Measurements from ENCODE around the gene MPEG1.

MPEG1 gene

DNA sequence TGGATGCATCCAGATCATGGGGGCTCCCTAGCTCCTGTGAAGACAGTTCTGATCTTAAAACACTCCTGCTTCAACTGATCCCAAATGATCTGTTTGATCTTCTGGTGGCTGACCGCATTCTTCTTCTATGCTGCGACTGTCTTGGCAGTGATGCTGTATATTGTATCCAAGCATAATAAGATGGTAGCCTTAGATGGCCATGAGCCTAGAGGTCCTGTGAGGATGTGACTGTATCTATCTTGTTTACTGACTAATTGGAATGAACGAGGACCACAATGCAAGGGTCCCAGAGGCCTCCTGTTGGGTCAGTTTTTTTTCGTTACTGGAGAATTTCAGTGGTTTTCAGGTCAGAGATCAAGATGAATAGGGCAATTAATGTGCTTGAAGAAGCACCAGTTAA lies 7.1 kb upstream of the MPEG1 start:
- in situ Hi-C loops (cut with HindIII; ENCODE audit: low sequenced_read_pairs) = no loop called here

DNA sequence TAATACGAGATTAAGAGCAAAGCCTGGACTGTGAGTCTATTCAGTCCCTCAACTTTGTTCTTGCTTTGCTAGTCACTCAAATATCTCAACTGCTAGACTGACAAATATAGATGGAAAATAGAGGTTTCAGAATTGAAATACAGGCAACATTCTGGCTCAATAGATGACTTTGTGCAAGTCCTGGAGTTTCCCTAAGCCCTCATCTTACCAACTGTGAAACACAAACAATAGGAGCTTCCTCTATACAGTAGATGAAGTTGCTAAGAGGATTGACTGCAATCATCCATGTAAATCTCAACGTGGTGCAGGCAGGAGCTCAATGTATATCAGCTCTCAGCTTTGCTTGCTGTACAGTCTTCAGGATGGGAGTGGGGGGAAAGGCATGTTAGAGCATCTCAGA lies 6.2 kb upstream of the MPEG1 start:
- in situ Hi-C loops (cut with HindIII; ENCODE audit: low sequenced_read_pairs) = no loop called here

DNA sequence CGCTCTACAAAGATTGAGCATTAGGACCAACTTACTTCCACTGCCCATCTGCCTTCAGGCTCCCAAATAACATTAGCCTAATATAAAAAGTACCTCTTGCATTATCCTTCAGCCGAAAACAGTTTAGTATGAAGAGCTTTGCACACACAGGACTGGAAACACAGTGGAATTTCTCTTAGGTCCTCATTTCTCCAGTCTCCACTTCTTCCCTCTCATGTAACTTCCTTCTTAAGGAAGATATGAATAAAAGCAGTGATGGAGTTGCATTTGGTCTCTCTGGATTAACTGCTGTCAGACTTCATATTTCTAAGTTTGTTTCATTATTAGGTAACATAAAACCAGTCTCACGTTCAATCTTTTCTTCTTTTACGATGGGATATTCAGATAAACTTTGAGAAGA lies 5.6 kb upstream of the MPEG1 start:
- in situ Hi-C loops (cut with HindIII; ENCODE audit: low sequenced_read_pairs) = no loop called here

DNA sequence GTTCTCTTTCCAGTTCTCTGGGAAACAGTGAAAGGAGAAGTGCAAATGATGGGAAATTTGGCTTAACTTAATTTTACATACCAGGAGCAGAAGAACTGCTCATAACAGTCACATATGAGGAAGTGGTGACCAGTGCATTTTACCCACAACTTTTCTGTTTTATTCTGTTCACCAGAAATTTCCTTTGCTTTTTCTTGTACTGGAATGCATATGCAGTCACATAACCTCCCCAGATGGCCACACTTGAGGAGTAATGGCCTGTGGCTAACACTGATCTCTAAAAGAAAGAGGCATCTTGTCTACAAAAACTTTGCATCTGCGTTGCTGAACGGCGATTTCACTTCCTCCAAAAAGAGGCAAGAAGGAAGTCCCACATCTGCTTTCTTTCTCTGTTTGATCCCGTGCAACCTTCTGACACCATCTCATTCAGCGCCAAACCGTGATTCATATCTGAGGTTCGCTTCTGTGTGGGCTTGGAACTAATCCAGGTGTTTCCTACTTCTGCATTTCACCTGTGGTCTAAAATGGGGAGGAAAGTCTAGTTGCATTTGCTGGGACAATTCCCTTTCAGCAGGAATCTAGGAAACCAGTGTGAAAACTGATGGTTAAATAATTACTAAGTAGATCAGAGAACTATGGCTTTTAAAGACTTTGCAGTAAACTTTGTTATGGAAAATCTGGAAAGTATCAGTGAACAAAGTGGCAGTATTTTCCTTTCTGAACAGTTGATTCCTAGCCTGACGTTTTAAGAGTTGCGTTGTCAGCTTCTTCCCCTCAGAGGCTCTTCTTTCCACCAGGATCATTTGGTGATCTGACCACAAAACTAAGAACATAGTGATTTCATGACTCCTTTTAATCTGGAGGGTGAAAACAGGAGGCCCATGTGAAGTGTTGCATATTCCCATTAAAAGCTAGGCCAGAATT lies 4.2 kb upstream of the MPEG1 start:
- in situ Hi-C loops (cut with HindIII; ENCODE audit: low sequenced_read_pairs) = no loop called here

DNA sequence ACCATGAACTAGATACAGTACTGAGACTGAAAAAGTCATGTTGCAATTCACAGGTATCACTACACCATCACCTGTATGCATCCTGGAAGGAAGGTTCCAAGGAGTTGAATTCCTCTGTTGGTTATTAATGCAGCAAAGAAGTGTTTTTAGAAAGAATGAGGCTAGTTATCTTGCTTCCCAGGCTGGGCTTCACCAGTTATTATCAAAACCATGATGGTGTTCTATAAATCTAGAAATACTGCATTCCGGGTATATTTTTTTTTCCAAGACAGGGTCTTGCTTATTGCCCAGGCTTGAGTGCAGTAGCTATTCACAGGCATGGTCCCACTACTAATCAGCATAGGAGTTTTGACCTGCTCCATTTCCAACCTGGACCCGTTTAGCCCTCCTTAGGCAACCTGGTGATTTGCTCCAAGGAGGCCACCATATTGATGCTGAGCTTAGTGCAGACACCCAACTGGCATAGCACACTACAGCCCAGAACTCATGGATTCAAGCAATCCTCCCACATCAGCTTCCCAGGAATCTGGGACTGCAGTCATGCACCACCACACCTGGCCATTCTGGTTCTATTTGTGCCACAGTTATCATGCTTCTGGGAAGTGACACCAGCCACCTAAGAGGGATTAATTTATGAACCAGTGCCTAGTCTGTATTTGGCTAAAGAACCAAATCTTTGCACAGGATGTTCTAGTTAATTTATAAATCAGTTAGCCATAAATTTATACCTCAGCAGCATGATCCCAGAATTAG lies 1.6 kb upstream of the MPEG1 start:
- in situ Hi-C loops (cut with HindIII; ENCODE audit: low sequenced_read_pairs) = no loop called here

DNA sequence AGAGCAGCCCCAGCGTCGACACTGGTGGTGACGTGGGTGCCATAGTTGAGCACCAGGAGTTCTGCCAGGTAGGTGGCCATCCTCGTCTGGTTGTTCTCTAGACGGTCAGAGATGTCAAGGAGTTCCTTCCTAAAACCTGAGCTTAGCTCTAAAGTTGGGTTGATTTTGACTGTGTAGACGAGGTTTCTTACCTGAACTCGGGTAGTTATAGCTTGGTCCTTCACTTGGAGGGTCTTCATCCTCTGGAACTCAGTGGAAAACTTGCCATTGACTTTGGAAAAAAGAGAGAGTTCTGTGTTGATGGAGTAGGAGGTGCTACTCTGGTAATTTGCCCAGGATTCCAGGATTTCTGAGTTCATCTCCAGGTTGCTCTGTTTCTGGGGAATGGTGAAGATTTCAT lies 505 bp downstream of the MPEG1 start:
- in situ Hi-C loops (cut with HindIII; ENCODE audit: low sequenced_read_pairs) = no loop called here

DNA sequence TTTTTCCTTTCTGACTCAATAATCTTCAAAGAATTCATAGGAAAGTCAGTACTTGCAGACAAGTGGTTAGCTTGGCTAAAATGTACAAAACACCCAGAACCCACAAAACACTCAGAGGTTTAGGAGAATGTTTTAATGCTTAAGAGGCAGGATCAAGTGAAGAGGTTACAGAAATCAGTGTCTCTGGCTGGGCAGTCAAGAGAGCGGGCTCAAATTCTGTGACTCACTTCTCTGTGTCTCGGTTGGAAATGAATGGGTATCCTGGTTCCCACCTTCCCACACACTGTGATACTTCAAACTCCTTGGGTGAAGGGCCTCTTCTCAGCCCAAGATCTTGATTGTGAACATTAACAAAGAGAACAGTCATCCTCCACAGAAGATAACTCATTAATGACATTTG lies 3.8 kb downstream of the MPEG1 start:
- in situ Hi-C loops (cut with HindIII; ENCODE audit: low sequenced_read_pairs) = no loop called here

DNA sequence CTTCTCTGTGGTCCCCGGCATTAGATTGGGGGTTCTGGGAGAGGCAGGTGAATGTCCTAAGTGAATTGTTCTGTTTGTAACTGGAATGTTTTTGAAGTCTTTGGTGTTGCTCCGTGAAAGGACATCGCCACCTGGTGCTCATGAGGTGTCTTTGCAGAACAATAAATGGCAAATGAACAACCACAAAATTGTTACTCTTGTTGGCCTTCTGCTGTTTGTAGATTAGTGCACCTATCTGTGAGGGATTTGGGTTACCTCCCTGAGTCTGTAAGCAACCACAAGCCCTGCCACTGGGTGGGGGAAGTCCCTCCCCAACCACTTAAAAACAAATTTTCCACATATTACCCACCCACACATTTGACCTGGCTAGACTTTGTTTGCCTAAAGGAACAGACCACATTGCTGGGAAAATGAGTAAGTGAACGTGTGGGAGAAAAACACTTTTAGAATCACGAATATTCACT lies 4.7 kb downstream of the MPEG1 start:
- in situ Hi-C loops (cut with HindIII; ENCODE audit: low sequenced_read_pairs) = no loop called here

DNA sequence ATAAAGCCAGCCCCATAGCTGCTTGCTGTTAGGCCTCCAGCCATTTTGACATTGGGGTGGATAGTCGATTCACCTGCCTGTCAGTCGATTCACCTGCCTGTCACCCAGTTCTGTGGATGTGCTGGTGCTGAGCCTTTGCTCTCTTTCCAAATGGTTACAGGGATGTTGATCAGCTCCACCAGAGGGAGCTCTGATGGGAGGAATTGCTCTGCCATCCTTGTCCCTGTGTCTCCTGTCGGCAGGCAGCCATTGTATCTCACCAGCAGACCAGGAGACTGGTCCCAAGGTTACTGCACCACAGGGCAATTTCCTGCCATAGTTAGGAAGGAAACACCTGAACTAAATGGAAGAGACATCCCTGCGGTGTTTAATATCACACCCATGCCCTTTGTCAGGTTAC lies 6.1 kb downstream of the MPEG1 start:
- in situ Hi-C loops (cut with HindIII; ENCODE audit: low sequenced_read_pairs) = no loop called here

DNA sequence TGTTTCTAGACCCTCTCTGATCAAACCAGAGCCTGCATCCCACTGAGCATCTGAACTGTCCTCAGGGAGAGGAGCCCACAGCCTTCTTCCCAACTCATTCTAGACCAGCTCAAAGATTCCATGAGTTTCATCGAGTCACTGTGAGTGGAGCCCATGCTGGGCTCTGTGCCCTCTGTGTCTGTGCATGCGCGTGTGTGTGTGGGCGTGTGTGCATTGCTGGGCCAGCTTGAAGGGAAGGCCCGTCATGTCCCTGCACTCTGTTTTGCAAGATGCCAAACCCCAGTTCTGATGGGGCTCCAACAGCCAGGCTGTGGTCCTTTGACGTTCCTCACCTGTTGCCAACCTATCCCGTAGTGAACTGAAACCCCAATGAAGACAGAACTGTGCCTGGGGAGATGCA lies 7.1 kb downstream of the MPEG1 start:
- in situ Hi-C loops (cut with HindIII; ENCODE audit: low sequenced_read_pairs) = no loop called here

DNA sequence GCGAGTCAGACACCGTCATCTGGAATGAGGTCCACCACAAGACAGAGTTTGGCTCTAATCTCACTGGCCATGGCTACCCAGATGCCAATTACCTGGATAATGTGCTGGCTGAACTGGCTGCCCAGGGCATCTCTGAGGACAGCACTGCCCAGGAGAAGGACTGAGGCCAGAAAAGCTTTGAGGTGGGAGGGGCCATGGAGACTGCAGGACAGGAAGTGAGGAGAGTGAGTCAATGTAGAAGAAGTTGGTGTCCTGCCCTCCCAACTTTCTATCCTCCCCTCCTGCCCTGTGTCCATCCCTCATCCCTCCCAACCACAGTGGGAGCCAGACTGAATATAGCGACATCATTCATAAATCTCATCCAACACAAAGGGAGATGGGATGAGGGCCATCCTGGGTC lies 8.0 kb downstream of the MPEG1 start:
- in situ Hi-C loops (cut with HindIII; ENCODE audit: low sequenced_read_pairs) = no loop called here

DNA sequence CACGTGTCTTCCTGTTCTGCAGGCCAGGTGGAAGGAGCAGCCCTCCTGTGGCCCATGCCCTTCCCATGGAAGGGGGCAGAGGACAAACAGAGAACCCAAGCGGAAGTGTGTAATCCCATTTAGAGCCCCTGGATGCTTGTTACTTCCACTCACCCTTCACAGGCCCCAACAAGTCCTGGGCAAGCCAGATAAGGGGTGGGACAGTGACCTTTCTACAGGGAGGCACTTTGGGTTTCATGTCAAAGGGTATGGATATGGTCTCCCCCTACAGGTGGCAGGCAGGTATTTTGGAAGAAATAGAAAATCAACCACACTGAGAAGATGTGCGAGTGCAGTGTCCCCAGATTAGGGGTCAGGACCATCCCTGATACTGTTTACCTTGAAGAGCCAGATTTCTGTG lies 11.4 kb downstream of the MPEG1 start:
- in situ Hi-C loops (cut with HindIII; ENCODE audit: low sequenced_read_pairs) = no loop called here

DNA sequence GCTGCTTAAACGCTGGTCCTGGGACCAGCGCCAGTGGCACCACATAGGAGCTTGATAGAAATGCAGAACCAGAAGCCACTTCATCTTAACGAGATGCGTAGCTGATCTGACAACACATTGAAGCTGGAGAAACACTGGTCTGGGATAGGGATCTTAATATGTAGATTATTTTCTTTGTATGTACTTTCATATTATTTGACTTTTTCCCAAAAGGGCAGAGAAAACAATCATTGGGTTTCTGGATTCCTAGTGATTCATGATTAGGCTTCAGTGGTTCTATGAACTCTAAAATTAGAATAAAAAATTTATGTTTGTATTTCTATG lies 12.3 kb downstream of the MPEG1 start:
- in situ Hi-C loops (cut with HindIII; ENCODE audit: low sequenced_read_pairs) = no loop called here

DNA sequence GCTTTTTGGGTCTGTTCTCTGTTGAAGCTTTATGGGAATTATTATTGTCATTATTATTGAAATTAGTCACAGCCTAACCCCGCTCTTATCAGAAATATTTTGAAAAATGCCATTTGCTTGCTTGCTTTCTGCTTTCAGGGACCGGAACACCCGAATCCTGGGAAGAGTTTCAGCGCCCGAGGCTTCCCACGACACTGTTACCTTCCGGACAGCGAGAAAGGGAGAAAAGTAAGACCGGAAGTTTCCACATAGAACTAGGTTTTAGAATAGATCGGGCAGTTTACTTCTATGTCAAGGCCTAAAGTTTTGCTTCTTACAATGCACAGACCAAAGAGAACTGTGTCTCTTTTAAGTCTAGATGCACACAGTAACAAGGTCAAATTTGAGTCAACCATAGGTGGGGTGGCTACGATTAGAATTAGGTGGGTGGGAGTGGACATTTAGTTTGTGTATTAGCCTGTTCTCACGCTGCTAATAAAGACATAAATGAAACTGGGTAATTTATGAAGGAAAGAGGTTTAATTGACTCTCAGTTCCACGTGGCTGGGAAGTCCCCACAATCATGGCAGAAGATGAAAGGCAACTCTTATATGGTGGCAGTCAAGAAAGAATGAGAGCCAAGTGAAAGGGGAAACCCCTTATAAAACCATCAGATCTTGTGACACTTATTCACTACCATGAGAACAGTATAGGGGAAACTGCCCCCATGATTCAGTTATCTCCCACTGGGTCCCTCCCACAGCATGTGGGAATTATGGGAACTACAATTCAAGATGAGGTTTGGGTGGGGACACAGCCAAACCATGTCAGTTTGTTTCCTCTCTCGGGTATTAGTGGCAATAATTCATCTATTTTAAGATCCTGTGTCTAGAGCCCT lies 12.9 kb downstream of the MPEG1 start:
- in situ Hi-C loops (cut with HindIII; ENCODE audit: low sequenced_read_pairs) = no loop called here

DNA sequence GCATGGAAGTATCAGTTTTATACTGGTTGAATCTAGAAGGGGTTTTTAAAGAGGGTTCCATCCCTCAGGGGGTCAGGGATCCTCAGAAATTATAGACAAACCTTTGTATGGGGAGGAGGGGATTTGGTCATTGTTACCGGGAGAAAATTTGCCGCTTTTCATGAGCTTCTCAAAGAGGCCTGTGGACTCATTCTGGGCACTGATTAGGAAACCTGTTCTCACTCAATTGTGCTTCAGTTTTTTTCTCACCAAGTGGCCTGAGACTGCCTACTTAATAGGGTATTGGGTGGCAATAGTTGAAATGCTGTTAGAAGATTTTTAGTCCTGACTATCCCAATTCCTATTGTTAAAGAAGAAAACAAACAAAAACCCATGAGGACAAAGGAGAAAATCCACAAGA lies 14.0 kb downstream of the MPEG1 start:
- in situ Hi-C loops (cut with HindIII; ENCODE audit: low sequenced_read_pairs) = no loop called here

DNA sequence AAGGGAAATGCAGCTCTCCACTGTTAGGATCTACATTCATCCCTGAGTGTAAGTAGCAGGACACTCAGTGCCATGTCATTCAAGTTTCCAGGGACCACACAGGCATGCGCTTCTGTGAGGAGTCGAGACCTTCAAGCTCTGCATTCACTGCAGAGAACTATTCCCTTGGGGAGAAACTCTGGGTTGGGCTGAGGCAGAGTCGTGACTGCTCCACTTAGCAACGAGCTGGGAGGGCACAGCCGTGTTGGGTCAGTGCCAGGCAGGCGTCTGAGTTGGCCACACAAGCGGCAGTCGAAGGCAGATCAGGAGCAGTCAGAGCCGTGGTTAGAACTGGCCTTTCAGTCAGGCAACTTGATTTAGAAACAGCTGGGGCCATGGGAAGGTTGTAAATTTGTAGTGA lies 14.7 kb downstream of the MPEG1 start:
- in situ Hi-C loops (cut with HindIII; ENCODE audit: low sequenced_read_pairs) = no loop called here

DNA sequence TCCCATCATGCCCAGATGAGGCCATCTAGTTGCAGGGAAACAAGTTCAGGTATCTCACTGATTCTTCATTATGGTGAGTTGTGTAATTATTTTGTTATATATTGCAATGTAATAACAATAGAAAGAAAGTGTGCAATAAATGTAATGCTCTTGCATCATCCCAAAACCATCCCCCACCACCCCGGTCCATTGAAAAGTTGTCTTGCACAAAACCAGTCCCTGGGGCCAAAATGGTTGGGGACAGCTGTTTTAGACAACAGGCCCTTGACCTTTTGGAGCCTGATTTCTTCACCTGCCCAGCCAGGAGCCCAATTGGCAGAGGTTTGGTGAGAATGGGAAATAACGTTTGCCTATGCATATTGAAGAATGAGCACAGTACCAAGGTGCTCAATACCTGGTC lies 15.9 kb downstream of the MPEG1 start:
- in situ Hi-C loops (cut with HindIII; ENCODE audit: low sequenced_read_pairs) = no loop called here

DNA sequence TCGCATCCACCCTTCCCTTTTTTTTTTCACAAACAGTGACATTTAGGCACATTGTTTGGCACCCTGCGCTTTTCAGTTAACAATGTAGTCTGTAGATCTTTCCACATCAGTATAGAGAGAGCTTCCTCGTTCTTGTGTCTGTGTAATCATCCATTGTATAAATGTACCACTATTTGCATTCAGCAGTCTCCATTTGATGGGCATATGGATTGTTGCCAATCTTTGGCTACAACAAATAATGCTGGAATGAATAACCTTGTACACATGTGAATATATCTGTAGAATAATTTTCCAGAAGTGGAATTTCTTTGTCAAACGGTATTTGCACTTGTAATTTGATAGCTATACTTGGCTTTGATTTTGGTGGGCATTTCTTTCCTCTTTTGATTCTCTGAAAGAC lies 17.1 kb downstream of the MPEG1 start:
- in situ Hi-C loops (cut with HindIII; ENCODE audit: low sequenced_read_pairs) = no loop called here

DNA sequence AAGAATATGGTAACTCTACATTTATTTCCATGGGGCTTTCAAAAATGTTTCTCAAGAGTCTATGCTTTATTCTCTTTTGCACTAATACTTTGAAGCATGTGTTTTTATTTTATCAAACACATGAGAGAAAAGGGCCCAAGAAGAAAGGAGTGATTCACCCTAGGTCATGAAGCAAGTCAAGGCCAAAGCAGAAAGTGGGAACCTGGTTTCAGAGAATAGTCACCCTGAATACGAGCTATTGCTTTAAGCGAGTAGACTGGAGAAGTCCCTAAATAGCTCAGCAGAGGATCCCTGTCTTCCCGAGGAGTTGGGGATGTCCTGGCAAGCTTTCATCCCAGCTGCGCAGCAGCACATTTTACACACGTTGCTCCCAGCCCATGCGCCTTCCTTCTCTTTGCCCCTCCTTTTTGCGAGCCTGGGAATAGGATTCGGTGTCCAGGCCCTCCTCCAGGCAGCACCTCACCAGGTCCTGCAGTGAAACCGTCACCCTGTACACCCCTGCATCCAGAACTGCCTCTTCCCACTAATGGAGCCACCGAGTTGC lies 19.1 kb downstream of the MPEG1 start:
- in situ Hi-C loops (cut with HindIII; ENCODE audit: low sequenced_read_pairs) = no loop called here

DNA sequence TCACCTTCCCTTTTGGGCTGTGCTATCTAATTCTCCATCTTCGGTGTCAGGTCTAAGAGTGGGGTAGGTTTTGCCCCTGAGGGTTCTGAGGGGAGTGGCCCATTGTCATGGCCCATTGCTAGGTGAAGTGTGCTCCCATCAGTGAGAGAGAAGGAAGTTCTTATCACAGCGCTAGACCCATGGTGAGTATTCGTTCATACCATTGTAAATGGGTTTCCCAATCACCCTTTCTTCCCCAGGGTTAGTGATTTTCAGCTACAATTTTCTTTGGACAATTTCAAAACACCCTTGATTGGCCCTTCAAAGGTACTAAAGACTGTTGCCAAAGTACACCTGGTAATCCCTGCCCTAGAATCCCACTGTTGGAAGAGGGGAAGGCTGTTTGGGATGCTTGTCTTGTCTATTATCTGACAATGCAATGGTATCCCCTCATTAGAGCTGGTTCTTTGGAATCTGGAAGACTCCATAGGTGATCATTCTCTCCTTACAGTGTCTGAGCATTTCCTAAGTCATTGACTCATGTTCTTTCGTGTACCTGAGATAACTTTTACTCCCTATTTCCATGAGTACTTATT lies 20.2 kb downstream of the MPEG1 start:
- in situ Hi-C loops (cut with HindIII; ENCODE audit: low sequenced_read_pairs) = no loop called here

DNA sequence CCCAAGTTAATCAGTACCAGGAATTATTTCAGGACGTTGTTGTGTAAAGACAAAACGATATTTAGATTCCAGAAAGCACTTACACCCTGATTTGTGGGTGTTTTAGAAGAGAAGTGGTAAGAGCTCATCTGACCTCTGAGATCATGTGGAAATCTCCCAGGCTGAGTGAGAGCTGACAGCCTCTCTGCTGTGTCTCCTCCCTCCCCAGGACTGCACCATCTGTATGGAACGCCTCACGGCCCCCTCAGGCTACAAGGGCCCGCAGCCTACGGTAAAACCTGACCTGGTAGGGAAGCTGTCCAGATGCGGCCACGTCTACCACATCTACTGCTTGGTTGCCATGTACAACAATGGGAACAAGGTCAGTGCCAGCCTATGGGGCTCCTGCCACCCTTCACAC lies 20.8 kb downstream of the MPEG1 start:
- in situ Hi-C loops (cut with HindIII; ENCODE audit: low sequenced_read_pairs) = no loop called here

Measured in endothelial cell of hepatic sinusoid (primary cell).